ENCODE measurements around the gene TMEM248. TPM values are rescaled to one million over a fixed set of nuclear protein-coding genes. Genes with fewer than 3 reads are reported as not detected.

Gene TMEM248
- total and polyA plus RNA-seq, 2 of the 8 experiments (the other 6 are each of a cell fraction or from before 2014, with no cell fraction given): 63.6 to 126 TPM

DNA sequence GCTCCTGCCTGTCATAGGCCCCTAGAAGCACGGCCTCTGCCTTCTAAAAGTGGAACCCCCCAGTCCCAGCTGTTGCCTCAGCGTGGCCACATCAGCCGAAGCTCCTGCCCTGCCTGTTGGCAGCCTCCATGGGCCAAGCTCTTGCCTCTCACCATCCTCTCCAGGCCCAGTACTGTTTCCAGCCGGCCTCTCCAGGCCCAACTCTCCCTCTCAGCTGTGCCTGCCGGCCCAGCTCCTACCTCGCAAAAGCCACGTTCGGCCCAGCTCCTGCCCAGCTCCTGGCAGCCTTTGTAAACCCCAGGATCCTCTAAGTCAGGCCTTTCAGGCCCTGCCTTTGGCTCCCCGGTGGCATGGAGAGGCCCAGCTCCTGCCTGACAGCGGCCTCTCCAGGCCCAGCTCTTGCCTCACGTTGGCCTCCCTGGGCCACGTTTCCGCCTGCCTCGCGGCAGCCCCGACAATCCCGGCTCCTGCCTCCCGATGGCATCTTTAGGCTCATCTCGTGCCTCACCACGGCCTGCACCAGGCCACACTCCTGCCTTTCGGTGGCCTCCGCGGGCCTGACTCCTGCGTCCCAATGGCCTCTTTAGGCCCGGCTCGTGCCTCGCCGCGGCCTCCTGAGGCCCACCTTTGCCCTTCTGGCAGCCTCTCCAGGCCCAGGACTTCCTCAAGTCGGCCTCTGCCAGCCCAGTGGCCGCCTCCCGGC is 17.5 kb upstream of the TMEM248 start (continued):
- no peak for TF ChIP-seq SP1 (IDR thresholded peaks at IDR 0.05; ENCODE audit: low read depth, low read length)
- TF ChIP-seq RBBP5 (IDR thresholded peaks at IDR 0.05; ENCODE audit: borderline replicate concordance, low read depth, low read length): no peak
- no peak for TF ChIP-seq JUND (IDR thresholded peaks at IDR 0.05; ENCODE audit: low read length)
- no peak for TF ChIP-seq CEBPB (IDR thresholded peaks at IDR 0.05; ENCODE audit: low read depth, low read length)
- TF ChIP-seq, protein P1, sequence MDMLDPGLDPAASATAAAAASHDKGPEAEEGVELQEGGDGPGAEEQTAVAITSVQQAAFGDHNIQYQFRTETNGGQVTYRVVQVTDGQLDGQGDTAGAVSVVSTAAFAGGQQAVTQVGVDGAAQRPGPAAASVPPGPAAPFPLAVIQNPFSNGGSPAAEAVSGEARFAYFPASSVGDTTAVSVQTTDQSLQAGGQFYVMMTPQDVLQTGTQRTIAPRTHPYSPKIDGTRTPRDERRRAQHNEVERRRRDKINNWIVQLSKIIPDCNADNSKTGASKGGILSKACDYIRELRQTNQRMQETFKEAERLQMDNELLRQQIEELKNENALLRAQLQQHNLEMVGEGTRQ (IDR thresholded peaks at IDR 0.05; ENCODE audit: low read length): no peak
- TF ChIP-seq BRCA1 (IDR thresholded peaks at IDR 0.05; ENCODE audit: low read depth, low read length): no peak
- TF ChIP-seq TEAD4 (IDR thresholded peaks at IDR 0.05; ENCODE audit: low read depth, low read length): no peak
- no peak for TF ChIP-seq TCF12 (IDR thresholded peaks at IDR 0.05; ENCODE audit: low read depth, low read length)
- TF ChIP-seq HDAC2 (IDR thresholded peaks at IDR 0.05; ENCODE audit: borderline replicate concordance in 1 of 2, low read depth in 2 of 2, low read length in 2 of 2): no peak
- TF ChIP-seq KDM5A (IDR thresholded peaks at IDR 0.05; ENCODE audit: low read length): no peak
- no peak for TF ChIP-seq SIN3A (conservative IDR thresholded peaks at IDR 0.05 in 1 of 2, IDR thresholded peaks at IDR 0.05 in 1 of 2; ENCODE audit: low read depth in 1 of 2, low read length in 2 of 2)

Measured in H1 (cell line).